Stimulated activated CD4-positive, alpha-beta T cell treated with anti-CD3 and anti-CD28 coated beads, Interleukin-15, amount 100 ng/mL, for 48 hours (primary cell): ENCODE data around the gene CSPG4.
A peak's percentile ranks its signal among the peaks of the same experiment; 100 is the strongest.
"Not testable (repeated sequence)": the region's sequence is repeated elsewhere in the genome, so short reads cannot be mapped to it uniquely, and the experiment has no call there.

ENCODE experiments used
- DNase-seq, 2 donors: peaks; one replicate each; pipeline ENCODE4 v3.0.0-alpha.2; 2020; ENCODE audit warnings: low read depth in 2 of 2

The CSPG4 gene, protein sequence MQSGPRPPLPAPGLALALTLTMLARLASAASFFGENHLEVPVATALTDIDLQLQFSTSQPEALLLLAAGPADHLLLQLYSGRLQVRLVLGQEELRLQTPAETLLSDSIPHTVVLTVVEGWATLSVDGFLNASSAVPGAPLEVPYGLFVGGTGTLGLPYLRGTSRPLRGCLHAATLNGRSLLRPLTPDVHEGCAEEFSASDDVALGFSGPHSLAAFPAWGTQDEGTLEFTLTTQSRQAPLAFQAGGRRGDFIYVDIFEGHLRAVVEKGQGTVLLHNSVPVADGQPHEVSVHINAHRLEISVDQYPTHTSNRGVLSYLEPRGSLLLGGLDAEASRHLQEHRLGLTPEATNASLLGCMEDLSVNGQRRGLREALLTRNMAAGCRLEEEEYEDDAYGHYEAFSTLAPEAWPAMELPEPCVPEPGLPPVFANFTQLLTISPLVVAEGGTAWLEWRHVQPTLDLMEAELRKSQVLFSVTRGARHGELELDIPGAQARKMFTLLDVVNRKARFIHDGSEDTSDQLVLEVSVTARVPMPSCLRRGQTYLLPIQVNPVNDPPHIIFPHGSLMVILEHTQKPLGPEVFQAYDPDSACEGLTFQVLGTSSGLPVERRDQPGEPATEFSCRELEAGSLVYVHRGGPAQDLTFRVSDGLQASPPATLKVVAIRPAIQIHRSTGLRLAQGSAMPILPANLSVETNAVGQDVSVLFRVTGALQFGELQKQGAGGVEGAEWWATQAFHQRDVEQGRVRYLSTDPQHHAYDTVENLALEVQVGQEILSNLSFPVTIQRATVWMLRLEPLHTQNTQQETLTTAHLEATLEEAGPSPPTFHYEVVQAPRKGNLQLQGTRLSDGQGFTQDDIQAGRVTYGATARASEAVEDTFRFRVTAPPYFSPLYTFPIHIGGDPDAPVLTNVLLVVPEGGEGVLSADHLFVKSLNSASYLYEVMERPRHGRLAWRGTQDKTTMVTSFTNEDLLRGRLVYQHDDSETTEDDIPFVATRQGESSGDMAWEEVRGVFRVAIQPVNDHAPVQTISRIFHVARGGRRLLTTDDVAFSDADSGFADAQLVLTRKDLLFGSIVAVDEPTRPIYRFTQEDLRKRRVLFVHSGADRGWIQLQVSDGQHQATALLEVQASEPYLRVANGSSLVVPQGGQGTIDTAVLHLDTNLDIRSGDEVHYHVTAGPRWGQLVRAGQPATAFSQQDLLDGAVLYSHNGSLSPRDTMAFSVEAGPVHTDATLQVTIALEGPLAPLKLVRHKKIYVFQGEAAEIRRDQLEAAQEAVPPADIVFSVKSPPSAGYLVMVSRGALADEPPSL (N-terminal part only)

DNA sequence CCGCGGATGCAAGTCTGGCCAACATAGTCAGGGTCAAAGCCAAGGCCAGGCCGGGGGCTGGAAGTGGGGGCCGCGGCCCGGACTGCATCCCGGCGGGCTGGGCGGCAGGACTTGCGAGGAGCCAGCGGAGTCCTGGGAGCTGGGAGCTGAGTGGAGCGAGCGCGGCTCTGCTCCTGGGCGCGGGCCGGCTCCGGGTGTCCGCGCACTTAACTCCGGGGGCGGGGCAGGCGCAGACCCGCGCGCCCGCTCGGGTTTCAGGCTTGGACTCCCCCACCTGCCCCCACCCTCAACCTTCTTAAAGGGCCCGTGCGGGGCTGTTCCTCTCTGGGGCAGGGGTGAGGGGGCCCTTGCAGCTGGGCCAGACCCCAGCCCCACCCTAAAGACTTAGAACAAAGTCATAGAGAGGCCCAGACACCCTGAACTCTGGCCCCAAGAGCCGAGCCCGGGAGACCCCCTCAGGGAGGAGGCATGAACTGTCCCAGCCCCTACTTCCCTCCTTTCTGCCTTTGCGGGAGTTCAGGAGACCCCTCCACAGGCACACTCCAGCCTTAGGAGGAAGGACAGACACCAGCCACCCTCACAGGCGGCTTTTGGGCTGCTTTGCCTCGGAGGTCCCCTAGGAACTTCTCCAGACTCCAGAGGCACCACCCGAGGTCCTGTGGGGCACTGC lies at the start of gene CSPG4:
Gene CSPG4, minus strand, starts transcription at position 181 of the 670 bp plus-strand sequence. Its CDS starts 93 bp downstream, at position 88.
- no peak for DNase-seq

DNA sequence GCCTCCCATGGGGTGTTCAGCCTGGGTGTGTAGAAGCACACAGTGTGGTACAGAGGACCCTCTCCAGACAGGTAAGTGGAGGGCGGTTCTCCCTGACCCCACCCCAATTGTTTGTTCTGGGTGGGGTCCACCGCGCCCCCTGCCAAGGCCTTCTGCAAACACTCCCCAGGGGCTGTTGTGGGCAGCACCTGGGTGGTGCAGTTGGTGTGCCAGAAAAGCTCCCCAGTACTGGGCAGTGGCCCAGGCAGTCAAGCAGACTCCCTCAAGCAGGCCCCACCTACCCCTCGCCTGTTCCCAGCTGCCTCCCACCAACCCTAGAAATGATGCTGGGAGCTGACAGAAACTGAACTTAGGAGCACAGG lies 49.7 kb upstream of the CSPG4 start:
- not testable (repeated sequence) for DNase-seq

DNA sequence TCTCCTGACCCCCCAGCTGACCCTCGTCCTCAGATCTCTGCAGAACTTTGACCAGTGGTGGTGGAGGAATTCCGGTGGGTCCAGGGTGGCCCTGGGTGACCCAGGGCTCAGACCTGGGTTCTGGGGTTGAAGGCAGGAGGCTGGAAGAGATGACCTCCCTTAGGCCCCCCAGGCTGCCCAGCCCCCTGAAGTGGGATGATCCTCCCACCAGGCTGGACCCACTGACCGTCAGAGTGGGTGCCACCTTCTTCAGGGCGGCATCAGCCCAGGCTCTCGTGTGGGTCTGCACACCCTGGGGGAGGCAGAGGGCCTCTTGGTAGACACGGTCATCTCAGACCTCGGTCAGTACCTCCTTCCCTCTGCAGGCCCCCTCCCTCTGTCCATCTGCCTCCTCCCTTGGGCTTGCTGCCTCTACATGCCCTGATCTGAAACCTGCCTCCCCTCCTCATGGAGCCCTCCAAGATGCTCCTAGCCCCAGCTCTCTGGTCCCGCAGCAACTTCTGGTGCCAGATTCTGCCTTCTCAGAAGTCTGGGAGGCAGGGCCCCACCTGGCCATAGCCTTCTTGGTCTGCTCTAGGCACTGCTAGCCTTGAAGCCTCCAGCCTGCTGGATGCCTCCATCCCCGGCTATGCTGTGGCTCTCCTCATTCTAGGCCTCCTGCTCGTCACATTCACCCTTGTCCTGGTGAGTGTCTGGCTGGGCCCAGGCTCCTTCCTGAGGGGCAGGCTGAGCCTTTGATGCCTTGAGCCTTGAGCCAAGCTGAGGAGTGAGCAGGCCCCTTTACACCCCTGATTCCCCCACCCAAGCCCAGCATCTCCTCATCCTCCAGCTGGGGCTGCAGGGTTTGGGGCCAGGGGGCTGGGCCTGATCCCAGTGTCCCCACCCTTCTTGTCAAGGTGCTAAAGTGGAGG lies 49.1 kb upstream of the CSPG4 start:
- no peak for DNase-seq

DNA sequence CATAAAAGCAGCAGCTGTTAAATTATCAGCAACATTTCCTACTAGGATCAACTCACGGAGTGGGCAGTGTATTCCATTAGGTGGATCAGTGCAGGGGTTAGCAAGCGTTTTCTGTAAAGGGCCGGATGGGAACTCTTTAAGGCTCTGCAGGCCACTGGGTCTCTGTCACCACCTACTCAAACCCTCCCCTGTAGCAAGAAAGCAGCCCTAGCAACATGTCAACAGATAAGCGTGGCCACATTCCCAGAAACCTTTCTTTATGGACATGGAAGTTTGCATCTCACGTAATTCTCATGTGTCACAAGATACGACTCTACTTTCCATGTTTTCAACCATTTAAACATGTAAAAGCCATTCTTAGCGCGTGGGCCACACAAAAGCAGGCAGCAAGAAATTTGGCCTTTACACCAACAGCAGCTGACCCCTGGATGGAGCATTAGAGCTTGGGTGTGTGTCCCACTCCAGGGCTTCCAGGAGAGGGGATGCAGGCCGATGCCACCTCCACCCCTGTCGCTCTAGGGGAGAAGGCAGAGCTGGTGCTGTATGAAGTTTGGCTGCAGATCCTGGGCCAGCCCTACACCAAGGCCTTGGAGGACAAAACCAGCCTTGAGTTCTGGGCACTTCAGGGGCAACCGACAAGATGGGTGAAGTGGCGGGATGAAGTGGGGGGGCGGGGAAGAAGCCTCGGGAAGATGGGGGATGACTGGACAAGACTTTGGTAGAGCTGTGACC lies 48.2 kb upstream of the CSPG4 start:
- DNase-seq = no peak

DNA sequence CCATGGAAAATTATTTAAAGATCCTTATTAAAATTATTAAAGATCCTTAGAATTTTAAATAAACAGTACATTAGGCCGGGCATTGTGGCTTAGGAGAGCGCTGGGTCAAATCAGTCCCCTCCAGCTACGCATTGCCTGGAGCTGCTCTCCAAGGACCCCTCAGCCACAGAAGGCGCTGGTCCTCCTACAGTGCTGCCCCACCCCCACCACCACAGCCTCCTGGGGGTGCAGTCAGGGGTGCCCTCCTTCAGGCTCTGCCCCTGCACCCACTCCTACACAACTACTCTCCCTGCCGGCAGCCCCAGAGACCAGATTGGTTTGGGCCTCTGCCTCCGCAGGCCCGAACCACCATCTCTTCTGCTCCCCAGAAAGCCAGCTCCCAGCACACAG lies 47.5 kb upstream of the CSPG4 start:
- DNase-seq = not testable (repeated sequence)

DNA sequence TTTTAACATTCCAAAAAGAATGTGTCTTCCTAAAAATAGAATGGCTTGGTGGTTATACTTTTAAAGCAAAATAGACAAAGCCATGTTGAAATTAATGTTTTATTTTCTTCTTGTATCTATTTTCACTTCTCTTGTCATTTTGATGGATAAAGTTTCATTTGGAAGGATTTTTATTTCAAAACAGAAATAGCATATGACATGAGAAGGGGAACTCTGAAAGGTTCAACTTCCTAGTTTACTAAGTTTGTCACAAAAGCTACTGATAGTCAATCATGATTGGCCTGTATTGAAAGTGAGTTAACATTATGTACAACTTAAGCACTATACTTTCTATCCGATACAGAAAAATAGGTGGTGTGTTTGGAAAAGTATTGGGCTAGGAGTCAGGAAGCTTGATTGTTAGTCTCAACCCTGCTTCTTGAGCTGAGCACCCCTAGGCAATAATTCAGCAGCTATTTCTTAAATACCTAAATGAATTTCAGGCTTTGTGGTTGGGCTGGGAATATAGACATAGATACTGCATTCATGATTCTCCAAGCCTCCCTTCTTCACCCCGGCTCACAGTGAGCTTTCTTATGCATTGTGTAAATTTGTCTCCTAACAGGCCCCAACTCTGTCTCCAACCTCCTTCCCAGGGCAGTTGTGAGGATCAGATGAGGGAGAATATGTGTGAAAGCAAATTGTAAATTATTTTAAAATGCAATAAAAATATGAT lies 46.9 kb upstream of the CSPG4 start:
- DNase-seq = no peak

DNA sequence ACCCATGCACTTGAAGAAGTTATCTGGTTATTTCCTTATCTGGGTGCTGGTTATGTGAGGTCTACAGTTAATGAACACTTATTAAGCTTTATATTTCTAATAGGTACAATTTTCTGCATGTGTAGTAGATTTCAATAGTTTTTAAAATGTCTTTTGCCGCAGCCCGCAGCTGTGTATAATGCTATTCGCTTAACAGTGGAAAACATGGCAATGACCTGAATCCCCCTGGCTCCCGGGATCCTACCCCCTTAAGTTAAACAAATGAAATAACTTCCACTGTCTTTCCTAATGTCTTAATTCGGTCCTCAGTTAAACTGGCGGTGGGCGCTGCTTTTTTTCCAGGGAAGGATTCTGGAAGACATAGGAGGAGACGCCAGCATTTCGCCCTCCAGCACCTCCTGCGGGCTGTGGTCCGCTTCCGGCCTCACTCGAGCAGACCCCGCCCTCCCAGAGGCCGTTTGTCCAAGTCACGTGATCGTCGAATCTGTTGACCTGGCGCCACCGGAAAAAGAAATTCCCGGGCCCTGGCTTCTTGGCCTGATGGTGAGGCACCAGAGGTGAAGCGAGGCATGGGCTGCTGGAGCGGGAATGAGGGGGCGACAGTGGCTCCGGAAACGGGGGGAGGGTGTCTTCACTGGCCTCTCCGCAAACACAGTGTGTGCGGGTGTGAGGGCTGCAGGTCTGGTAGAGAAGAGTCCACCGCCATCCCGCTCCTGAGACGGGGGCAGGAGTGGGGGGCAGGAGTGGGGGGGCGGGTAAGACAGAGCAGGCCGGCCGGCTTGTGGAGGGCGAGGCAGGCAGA lies 45.6 kb upstream of the CSPG4 start:
- DNase-seq = peak; percentile 43 to 64

DNA sequence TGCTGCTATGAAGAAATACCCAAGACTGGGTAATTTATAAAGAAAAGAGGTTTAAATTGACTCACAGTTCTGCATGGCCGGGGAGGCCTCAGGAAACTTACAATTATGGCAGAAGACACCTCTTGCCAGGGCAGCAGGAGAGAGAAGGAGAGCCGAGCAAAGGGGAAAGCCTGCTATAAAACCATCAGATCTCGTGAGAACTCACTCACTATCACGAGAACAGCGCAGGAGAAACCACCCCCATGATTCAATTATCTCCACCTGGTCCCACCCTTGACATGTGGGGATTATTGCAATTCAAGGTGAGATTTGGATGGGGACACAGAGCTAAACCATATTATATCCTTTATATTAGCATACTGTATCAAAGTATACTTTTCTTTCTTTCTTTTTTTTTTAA lies 42.2 kb upstream of the CSPG4 start:
- DNase-seq = not testable (repeated sequence)

DNA sequence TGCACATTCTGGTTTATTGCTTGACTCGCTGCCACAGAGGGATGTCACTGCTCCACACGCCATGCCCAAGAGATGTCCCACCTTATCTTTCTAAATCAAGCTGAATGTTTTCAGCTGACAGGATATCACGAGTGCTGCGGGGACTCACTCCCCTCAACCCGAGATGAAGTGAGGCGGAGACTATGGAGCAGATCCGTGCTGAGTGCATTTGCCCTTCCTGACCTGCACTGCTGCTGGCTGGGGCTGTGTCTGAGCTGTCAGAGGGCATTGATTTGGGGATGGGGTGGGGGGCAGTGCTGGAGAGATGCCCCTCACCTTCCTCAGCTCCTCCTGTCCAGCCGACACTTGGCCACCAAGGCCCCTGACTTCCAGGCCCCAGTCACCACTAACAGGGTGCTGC lies 40.5 kb upstream of the CSPG4 start:
- DNase-seq = no peak

DNA sequence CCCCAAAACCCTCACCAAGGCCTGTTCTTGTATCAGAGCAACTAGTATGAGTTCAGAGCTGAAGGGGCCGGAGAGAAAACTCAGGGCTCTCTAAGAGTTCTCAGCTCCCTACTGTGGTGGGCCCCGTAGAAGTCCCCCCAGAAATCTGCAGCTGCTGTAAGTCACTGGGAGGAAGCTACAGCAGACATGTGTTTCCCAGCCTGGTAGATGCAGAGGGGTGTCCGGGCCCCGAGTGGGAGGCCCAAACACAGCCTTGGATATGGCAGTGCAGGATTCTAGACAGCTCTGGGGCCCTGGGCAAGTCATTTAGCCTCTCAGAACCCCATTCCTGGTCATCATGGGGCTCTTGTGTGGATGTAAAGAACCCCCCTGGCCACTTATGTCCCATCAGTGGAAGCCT lies 39.2 kb upstream of the CSPG4 start:
- no peak for DNase-seq

DNA sequence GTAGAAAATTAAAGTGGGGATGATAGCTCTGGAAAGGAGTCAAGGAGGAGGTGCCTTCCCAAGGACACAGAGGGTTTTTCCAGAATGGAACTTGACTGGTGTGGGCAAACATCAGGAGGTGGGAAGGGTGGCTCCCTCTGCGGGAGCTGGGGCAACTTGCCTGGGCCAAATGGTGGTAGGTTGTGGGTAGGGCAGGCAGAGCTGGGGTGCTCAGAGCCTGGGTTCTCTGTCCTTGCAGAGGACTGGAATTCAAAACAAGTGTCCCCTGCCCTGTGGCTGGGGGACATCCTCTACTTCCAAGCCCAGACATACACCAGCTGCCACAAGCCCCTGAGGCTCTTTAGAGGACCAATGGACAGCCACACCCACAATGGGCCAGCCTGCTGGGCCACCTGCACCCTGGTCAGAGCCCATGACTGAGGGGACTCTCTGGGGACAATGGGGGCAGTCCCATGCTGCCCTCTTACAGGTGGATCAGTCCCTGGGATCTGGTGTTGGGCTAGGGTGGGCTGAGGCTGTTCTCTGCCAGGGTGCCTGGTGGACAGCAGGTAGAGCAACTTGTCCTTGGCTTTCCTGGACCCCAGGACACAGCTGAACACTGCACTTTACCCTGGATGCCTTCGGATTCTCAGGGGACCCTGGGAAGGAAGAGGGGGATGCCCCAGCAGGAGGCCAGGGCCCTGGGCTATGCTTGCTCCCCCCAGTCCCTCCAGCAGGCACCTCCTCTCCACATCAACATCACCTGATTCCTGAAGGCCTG lies 38.6 kb upstream of the CSPG4 start:
- no peak for DNase-seq

DNA sequence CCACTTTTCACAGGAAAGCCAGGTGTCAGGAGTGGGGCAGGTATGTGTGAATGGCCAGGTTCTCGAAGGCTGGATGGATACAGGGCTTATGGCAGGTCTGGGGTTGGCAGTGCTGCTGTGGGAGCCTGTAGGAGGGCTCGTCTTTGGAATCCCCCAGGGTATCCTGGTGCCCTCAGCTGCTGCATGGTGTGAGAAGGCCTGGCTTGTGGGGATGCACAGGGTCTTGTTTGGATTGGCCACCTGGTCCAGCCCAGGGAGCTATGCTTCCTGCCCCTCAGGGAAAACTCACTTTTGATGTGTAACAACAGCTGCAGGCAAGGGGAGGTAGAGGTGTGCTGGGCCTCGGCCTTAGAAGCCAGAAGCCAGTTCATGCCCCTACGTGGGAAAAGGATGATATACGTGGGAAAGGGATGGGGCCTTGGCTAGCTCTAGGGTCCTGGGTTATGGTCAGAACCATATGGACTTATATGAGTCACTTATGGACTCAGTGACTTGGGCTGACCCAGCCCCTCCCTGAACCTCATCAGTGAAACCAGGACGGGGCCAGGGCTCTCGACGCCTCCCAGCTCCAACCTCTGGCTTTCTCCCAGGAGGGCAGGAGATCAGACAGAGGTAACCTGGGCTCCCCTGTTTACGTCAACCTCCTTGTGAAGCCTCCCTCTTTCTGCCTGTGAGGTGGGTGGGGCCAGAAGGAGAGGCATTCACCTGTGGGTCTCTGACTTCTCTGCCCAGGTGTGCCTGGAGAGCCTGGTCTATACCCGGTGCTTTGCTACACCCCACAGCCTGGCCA lies 37.8 kb upstream of the CSPG4 start:
- no peak for DNase-seq

DNA sequence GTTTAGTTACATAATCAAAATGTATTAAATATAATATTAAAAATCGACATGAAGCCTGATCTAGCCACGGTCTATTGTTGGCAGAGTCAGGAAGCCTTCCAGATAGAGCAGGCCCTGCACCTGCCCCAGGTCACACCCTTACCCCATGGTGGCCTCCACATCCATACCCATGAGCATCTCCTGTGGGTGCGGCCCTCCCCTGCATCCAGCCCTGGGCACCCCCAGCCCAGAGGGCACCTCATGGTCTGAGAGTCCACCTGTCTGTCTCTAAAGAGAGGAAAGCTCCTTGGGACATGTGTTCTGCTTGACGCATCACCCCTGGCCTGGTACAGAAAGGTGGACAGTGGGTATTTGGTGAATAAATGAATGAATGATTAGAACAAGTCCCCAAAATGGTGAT lies 37.2 kb upstream of the CSPG4 start:
- DNase-seq = no peak

DNA sequence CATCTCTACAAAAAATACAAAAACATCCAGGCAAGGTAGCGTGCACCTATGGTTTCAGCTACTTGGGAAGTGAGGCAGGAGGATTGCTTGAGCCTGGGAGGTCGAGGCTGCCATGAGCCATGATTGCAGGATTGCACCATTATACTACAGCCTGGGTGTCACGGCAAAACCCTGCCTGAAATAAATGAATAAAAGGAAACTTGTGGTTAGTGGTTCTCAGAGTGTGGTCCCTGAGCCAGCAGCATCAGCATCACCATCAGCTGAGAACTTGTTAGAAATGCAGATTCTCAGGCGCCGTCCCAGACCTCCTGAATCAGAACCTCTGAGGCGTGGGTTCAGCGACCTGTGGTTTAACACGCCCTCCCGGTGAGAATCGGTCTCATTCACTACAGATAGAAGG lies 36.2 kb upstream of the CSPG4 start:
- peak; percentile 21 to 41 for DNase-seq

DNA sequence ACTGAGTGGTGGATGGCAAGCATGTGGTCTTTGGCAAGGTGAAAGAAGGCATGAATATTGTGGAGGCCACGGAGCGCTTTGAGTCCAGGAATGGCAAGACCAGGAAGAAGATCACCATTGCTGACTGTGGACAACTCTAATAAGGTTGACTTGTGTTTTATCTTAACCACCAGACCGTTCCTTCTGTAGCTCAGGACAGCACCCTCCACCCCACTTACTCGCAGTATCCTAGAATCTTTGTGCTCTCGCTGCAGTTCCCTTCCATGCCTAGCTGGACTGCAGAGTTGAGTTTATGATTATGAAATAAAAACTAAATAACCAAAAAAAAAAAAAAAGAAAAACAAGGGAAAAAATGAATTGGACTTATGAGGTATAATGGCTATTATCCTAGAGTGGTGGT lies 34.5 kb upstream of the CSPG4 start:
- DNase-seq = not testable (repeated sequence)

DNA sequence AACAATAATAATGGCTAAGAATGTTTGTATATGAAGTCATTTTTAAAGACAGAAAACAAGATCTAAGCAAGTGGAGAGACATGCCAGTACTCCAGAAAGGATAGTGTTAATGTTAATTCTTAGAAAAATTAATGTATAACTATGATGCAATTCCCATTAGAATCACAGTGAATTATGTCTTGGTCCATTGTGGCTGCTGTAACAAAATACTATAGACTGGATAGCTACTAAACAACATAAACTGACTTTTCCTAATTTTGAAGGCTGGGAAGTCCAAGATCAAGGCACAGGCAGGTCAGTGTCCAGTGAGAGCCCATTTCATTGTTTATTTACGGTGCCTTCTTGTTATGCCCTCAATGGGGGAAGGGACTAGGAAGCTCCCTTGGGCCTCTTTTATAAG lies 32.7 kb upstream of the CSPG4 start:
- no peak for DNase-seq

DNA sequence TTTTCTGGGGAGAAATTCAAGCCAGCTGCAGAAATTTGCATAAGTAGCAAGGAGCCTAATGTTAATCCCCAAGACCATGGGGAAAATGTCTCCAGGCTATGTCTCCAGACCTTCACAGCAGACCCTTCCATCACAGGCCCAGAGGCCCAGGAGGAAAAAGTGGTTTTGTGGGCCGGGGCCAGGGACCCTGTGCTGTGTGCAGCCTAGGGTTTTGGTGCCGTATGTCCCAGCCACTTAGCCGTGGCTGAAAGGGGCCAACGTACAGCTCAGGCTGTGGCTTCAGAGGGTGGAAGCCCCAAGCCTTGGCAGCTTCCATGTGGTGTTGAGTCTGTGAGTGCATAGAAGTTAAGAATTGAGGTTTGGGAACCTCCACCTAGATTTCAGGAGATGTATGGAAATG lies 29.7 kb upstream of the CSPG4 start:
- DNase-seq = not testable (repeated sequence)
